HG03520 (cell line): ENCODE data around the gene CSGALNACT2.
"Not testable (repeated sequence)": the region's sequence is repeated elsewhere in the genome, so short reads cannot be mapped to it uniquely, and the experiment has no call there.

Source experiments
- ATAC-seq: cut with Tn5 transposase; IDR thresholded peaks from one replicate; pipeline ENCODE4 v1.9.1; 2021; ENCODE audit warnings: mild to moderate bottlenecking, moderate library complexity; ENCODE audit not compliant: unreplicated experiment

CSGALNACT2 gene

DNA sequence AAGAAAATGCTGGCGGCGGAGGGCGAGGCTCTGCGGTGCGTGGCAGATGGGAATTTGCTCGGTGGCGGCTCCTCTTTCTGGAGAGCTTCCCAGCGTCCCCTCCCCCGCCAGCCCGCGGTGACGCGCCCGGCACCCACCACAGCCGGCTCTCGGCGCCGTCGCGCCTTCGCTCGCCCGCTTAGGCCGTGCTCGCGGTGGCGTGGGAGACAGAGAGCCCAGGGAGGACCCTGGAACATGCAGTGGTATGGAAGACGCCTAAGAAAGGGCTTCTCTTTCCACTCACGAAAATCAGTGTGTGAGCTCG lies 576 bp upstream of the CSGALNACT2 start:
- ATAC-seq = no peak

DNA sequence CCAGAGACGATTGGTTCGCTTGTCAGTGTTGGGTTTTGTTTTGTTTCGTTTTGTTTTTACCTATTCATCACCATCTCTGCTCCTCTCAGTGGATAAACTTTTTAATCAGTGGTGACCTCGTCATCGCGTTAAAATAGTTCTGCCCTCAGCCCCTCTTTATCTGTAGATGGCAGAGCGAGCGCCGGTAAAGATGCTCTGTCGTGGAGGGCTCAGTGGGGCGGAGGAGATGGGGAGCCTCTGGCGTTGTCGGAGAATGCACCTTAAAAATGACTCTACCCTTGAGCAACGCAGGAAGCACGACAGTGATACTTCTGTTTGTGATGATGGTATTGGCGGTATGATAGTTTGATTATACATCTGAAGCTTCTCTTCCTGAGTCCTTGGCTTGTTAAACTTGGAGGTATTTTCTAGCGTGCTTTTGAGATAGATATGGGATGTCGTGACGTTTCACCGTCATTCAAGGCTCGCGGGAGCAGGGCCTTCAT lies 554 bp downstream of the CSGALNACT2 start:
- ATAC-seq = peak; percentile 36

DNA sequence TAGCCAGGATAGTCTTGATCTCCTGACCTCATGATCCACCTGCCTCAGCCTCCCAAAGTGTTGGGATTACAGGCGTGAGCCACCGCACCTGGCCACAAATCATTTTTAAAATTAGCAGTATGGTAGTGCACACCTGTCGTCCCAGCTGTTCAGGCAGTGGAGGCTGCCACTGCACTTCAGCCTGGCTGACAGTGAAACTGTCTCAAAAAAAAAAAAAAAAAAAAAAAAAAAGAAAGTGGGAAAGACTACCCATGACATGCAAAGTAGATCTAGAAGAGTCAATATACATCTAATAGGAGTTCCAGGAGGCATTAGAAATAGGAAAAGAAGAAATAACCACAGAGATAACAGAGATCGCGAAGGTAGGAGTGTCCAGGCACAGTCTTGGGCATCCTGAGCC lies 3.2 kb downstream of the CSGALNACT2 start:
- ATAC-seq = no peak

DNA sequence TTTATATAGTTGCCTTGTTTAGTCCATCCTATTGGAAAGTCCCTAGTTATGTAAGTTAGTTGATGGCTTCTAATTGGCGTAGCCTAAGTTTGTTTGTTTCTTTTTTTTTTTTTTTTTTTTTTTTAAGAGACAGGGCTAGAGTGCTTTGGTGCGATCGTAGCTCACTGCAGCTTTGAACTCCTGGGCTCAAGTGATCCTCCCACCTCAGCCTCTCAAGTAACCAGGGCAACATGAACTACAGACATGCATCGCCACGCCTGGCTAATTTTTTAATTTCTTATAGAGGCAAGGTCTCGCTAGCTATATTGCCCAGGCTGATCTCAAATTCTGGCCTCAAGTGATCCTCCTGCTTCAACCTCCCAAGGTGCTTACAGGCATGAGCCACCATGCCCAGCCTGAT lies 7.1 kb downstream of the CSGALNACT2 start:
- no peak for ATAC-seq

DNA sequence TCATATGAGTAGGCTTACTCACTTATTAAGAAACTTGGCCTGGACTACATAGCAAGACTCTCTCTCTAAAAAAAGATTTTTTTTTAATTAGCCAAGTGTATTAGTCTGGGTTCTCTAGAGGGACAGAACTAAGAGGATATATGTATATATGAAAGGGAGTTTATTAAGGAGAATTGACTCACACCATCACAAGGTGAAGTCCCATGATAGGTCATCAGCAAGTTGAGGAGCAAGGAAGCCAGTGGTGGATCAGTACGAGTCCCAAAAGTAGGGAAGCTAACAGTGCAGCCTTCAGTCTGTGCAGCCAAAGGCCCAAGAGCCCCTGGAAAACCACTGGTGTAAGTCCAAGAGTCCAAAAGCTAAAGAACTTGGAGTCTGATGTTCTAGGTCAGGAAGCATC lies 7.7 kb downstream of the CSGALNACT2 start:
- ATAC-seq = not testable (repeated sequence)

DNA sequence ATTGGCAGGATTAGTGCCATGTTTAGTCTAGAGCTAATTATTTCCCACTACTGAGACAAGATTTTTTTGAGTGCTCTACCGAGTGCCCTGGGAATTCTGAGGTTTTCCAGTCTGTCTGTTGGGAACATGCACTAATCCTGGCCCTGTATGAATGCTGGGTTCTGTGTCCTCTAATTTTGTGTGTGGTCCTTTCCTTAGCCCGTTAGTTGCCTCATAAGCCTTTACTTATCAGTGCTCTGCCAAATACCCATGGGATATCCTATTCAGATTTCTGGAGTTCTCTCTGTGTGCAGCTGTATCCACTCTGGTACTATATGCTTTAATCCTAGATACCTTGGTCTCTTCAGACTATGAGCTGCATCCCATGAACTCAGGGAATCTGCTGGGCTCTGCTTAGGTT lies 13.1 kb downstream of the CSGALNACT2 start:
- no peak for ATAC-seq

DNA sequence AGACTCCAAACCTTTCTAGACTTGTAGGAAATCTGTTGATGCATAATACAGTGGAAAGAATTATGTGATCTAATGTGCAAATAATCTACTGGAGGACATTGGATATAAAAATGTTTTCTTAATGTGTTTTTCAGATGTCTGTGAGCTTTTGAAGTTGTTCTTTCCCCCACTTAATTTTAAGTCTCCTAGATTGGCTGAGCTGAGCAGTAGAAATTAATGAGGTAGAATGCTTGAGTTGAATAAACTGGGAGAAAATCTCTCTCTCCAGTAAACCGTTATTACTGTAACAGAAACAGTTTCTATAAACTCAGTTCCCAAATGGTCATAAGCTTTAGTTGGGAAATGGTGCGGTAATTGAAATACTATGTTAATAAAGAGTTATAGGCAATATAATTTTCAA lies 15.7 kb downstream of the CSGALNACT2 start:
- no peak for ATAC-seq

DNA sequence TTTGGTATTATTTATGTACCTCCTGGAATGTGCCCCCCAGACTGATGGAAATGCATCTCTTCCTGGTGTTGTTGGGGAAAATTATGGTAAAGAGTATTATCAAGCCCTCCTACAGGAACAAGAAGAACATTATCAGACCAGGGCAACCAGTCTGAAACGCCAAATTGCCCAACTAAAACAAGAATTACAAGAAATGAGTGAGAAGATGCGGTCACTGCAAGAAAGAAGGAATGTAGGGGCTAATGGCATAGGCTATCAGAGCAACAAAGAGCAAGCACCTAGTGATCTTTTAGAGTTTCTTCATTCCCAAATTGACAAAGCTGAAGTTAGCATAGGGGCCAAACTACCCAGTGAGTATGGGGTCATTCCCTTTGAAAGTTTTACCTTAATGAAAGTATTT lies 17.0 kb downstream of the CSGALNACT2 start:
- ATAC-seq = no peak

DNA sequence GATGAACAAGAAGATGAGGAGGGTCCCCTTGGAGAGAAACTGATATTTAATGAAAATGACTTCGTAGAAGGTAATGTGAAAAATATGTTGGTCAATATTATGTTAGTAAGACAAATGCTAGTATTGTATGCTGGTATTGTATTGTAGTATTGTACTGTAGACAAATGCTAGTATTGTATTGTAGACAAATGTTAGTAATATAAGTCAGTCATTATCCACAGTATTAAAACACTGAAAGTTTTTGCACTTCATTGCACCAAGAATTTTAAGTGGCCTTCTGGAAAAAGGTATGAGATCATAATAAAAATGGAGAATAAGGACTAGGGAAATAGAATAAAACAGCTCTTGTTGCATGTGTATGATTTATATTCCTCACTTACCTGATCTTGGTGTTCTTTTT lies 17.5 kb downstream of the CSGALNACT2 start:
- ATAC-seq = no peak

DNA sequence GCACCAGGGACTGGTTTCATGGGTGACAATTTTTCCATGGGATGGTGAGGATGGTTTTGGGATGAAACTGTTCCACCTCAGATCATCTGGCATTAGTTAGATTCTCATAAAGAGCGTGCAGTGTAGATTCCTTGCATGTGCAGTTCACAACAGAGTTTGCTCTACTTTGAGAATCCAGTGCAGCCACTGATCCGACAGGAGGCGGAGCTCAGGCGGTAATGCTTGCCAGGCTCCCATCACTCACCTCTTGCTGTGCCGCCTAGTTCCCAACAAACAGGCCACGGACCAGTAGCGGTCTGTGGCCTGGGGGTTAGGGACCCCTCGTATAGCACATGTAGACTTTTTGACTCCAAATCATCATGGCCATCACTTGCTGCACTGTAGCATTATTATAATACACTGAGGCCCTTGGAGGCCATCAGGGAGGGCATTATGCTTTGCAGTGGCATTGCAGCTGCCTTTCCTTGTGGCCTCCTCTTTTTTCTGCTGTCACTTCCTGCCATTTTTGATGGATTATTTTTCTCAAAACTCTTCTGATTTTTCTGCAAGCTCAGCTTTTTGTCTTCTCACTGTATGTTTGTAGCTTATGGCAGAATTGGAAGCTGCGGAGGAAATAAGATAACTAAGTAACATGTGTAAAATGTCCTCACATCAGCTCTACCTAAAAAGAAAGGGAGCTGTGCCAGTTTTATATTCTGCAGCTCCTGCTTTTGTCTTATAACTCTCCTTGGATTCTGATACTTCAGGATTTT lies 18.5 kb downstream of the CSGALNACT2 start:
- no peak for ATAC-seq

DNA sequence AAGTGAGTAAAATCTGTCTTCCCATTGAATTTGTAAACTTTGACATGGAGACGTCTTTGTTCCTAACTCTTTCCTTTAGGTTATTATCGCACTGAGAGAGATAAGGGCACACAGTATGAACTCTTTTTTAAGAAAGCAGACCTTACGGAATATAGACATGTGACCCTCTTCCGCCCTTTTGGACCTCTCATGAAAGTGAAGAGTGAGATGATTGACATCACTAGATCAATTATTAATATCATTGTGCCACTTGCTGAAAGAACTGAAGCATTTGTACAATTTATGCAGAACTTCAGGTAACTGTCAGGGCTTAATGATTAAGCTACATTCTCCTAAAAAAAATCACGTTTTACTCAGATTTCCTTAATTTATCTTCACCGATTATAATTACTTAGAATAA lies 20.4 kb downstream of the CSGALNACT2 start:
- no peak for ATAC-seq

DNA sequence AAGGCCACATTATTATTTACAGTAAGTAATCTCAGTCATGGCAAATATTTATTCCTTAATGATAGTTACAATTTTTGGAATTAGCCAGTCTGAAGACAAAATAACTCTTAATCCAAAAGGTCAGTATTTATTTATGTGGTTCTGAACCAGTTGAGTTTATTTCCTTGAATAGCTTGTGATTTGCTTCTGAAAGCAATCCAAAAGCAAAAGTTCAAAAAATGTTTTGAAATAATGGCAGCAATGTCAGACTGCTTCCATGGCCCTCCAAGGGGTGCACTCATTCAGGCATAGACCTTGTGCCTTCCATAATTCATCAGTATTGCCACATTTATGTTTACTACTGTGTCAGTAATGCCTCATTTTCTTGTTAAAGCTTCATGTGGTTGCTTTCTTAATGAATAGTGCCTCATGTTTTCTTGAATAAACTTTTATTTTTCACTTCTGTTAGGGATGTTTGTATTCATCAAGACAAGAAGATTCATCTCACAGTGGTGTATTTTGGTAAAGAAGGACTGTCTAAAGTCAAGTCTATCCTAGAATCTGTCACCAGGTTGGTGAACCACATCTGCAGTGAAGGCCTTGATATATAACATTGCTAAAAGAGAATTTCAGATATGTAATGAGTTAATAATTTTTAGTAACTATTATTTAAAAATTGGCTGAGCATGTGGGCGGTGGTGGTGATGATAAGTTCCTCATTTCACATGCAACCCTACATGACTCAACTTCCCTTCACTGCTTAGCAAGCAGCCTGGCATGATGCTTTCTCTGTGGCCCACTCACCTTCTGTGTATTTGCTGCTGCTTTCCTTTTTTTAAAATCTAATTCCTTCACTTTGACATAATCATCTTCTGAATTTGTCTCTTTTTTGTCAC lies 22.0 kb downstream of the CSGALNACT2 start:
- ATAC-seq = peak; percentile 45

DNA sequence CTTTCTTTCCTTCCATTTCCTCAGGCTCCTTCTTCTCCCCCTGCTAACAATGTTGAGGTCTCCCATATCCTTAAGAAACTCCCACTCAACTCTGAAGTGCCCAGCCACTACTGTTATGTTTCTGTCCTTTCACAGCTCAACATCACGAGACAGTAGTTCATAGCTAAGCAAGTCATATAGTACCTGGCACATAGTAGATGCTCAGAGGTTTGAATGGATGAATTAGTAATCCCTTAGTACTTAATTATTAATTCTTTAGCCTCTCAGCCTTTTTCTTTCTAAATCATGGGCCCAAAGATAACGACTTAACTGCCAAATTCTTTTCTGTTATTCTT lies 22.6 kb downstream of the CSGALNACT2 start:
- ATAC-seq = peak; percentile 60

DNA sequence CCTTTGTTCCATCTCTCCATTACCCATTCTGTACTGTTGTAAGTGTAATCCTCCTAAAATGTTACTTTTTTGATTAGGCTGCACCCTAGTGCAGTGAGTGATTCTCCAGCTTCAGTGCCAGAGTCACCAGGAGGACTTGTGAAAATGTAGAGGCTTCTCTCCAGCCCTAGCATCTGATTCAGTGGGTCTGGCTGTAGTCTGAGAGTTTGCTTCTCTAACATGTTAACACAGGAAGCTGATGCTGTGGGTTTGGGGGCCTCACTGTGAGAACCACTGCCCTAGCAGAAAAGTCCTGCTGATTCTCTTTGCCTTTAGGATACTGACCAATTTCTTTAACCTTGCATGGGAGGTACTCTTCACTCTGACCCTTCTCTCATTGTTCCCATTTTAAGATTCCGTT lies 24.4 kb downstream of the CSGALNACT2 start:
- ATAC-seq = no peak

DNA sequence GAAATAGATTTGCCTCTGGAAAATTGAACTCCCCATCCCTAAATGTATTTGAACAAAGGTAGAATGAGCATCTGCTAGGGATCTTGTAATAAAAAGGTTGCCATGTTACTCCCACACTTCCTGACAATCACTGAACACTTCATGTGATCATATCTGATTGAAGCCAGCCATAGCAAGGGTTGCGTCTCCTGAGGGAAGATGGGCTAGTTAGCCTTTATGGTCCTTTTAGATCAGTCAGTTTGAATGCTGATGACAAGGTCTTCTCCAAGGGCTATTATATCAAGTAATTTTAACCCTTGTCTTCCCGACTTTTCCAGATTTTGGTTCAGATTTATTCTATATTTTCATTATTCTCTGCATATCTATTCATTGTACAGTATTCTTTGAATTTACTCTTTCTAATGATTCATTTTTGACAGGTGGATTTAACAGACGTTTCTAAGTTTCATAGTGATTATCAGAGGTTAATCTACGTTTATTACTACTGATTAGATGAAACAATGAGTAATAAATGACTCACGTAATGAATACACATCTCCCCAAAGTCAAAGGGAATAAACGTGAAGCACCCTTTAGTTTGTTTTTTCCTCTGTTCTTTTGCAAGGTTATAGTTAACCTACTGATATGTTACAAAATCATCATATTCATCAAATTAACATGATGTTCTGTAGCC lies 28.1 kb downstream of the CSGALNACT2 start:
- ATAC-seq = no peak

DNA sequence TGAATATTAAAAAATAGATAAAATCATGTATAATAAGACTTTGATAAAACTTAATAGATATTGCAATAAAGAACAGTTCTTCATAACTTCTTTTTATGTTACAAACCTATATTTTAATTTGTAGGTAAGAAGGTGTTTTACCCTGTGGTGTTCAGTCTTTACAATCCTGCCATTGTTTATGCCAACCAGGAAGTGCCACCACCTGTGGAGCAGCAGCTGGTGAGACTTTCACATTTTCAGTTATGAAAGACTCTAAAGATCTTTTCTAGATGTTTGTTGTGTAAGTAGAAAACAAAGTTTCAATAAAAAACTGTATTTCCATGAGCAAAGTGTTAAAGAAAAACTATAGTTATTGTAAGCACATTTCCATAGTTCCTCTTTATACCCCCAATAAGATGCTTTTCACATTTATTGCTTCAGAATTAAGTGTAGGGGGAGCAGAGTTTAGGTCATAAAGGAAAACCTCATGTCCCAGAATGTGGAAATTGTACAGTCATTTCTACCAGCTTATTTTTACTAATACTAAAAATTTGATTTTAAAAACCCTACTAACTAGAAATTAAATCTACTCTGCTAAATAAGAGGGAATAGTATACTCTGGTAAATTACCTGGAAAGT lies 28.7 kb downstream of the CSGALNACT2 start:
- ATAC-seq = no peak

DNA sequence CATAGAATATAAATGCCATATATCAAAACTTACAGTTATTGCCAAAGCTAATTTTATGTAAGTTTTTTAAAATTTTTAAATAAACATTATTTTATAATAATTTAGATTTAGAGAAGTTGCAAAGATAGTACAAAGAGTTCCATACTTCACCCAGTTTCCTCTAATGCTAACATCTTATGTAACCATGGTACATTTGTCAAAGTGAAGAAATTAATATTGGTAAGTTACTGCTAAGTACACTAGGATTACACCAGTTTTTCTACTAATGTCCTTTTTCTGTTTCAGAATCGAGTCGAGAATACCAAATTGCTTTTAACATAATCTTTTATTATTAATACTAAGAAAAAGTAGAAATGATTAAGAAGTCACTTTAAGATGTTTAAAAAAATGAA lies 29.2 kb downstream of the CSGALNACT2 start:
- ATAC-seq = no peak

DNA sequence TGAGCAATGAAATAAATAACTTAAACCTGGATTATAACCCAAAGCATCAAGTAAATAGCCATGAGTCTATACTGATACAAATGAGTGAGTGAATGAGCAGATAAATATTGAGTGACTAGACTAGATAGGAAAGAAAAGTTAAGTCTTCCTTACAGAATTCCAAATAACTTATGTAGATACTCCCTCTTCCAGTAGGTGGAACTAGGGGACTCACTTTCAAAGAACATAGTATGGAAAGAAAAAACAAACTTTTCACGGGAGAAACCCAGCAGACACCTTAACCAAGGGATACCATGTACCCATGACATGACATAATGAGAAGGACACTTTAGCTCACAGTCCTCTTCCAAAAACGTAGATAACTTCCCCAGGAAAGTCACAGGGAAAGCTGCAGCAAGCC lies 32.2 kb downstream of the CSGALNACT2 start:
- ATAC-seq = no peak

DNA sequence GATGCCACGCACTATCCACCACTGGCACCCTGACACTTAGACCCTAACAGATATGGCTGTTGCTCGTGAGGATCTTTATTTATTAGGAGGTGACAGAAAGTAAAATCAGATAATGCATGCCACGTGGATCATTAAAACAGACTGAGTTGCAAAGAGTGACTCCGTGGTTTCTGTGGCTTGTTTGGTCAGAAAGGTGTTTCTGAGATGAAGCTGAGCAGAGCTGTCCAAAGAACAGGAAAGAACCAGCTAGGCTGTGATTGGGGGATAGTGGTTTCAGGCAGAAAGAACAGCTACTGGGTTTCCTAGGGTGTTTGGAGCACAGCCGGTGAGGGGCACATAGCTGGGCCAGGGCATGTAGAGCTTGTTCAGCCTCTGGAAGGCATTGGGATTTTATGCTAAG lies 34.4 kb downstream of the CSGALNACT2 start:
- no peak for ATAC-seq

DNA sequence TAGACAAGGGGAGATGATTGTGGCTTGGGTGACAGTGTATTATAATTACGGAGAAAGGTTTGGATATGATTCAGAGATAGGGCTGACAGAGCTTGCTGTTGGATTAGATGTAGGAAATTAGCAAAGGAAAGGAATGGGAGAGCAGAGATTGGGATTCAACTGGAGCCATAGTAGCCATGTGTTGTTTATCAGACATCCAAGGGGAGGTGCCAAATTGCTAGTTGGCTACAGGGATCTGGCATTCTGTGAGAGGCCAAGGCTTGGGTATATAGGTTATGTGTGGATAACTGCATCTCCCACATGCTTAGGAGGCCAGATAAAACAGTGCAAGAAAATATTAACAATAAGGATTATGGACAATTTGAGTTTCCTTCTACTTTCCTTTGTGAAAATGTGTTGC lies 34.9 kb downstream of the CSGALNACT2 start:
- no peak for ATAC-seq

DNA sequence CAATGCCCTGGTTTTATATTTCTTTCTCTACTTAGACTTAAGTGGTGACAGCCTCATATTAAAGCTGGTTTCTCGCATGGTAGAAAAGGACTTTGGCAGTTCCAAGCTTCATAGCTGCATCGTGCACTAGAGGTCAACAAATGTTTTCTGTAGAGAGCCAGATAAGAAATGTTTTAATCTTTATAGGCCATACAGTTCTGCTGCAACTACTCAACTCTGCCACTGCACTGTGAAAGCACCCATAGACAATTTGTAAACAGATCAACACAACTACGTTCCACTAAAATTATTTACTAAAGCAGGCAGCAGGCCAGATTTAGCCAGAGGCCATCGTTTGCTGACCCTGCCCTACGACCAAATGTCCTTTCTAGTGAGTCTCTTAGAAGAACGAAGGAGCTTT lies 36.7 kb downstream of the CSGALNACT2 start:
- no peak for ATAC-seq
